GM18873 (cell line): Measurements from ENCODE around the gene SYCN.
"Not testable (repeated sequence)": the region's sequence is repeated elsewhere in the genome, so short reads cannot be mapped to it uniquely, and the experiment has no call there.

ENCODE experiments used
- ATAC-seq: cut with Tn5 transposase; IDR thresholded peaks from one replicate; pipeline ENCODE4 v1.9.1; 2021; ENCODE audit warnings: mild to moderate bottlenecking, moderate library complexity, moderate number of reproducible peaks; ENCODE audit not compliant: unreplicated experiment, low FRiP score

Gene SYCN, protein sequence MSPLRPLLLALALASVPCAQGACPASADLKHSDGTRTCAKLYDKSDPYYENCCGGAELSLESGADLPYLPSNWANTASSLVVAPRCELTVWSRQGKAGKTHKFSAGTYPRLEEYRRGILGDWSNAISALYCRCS

DNA sequence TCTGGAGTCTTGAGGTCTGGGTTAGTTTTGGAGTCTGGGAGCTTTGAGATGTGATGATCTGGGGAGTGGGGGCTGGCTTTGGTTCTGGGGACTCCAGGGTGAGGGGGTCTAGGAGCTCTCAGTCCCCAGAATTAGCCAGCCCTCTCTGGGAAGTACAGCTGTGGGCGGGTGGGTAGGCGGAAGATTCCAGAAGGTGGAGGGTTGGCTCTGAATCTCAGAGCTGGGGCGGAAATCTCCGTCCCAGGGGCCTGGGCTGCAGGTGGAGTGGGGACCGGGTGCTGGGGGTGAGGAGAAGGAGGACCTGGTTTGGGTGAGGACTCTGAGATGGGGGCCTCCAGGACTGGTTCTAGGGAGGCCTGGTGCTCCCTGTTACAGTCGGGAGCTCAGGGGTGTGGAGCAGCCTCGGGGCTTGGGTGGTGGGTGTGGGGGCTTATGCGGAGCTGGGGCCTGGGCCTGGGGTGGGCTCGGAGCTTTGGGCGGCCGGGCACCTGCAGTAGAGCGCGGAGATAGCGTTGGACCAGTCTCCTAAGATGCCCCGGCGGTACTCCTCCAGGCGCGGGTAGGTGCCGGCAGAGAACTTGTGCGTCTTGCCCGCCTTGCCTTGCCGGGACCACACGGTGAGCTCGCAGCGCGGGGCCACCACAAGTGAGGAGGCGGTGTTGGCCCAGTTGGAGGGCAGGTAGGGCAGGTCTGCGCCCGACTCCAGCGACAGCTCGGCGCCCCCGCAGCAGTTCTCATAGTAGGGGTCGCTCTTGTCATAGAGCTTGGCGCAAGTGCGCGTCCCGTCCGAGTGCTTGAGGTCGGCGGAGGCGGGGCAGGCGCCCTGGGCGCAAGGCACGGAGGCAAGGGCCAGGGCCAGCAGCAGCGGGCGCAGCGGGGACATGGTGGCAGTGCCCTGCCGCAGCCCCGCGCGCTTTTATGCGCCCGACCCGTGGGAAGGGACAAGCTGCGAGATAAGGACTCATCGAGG, at the start of gene SYCN:
SYCN (minus strand) TSS at position 892 of the 970 bp plus-strand sequence; CDS start at position 883, 9 bp downstream.
- no peak for ATAC-seq

DNA sequence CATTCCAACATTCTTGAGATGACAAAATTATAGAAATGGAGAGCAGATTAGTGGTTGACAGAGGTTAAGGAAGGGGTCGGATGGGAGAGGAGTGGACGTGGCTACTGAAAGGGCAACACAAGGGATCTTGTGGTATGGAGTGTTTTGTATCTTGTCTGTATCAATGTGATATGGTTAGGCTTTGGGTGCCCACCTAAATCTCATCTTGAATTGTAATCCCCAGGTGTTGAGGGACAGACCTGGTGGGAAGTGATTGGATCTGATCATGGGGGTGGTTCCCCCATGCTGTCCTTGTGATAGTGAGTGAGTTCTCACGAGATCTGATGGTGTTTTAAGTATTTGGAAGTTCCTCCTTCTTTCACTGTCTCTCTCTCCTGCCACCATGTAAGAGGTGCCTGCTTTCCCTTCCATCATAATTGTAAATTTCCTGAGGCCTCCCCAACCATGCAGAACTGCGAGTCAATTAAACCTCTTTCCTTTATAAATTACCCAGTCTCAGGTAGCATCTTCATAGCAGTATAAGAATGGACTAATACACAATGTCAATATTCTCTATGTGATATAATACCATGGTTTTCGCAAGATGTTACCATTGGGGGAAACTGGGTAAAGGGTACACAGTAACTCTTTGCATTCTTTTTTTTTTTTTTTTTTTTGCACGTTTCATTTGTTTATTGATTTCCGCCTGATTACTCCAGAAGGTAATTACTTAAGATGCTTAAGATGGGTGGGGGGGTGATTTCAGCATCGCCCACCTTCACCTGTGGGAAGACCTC, 49.5 kb upstream of the SYCN start:
- ATAC-seq: no peak

DNA sequence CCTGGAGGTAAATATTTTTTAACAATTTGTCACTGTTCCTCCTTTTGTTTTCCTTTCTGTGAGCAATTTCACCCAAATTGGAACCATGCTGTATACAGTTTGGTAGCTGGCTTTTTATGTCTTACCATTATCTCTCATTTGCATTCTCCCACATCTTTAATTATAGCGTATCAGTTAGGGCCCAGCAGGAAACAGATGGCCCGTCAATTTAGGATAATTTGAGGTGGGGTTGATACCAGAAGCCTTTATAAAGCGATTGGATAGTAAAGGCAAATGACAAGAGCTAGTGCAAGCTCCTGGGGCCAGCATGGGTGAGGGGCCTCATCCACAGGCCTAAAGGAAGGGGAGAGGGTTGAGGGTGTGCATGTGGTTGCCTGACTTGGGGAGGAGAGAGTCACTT, 48.4 kb upstream of the SYCN start:
- ATAC-seq: no peak

DNA sequence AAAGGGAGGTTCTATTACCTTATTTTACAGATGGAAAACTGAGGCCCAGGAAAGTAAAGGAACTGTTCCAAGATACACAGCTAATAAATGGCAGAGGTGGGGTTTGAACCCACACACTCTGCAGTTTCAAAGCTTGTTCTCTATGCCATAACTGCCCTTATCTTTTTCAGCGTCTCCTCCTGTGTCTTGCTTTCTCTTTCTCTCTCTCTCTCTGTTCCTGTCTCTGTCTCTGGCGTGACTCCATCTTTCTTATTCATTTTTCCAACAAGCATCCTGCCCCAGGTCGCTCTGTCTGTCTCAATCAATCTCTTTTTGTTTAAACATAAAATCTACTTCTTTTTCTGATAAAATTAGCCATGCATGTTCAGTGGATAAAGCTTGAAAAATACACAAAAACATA, 47.8 kb upstream of the SYCN start:
- ATAC-seq: no peak

DNA sequence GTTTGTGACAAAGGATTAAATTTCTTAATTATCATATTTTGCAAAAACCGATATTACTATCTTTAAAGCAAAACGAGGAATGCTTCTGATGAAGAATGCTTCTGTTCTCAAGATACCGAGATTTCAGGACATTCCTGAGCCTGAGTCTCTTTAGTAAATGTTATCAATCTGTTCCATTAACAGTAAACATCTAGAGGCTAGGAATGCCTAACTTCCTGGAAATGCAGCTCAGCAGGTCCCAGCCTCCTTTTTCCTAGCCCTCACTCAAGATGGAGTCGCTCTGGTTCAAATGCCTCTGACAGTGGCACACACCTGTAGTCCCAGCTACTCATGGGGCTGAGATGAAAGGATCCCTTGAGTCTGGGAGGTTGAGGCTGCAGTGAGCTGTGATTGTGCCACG, 47.0 kb upstream of the SYCN start:
- no peak for ATAC-seq

DNA sequence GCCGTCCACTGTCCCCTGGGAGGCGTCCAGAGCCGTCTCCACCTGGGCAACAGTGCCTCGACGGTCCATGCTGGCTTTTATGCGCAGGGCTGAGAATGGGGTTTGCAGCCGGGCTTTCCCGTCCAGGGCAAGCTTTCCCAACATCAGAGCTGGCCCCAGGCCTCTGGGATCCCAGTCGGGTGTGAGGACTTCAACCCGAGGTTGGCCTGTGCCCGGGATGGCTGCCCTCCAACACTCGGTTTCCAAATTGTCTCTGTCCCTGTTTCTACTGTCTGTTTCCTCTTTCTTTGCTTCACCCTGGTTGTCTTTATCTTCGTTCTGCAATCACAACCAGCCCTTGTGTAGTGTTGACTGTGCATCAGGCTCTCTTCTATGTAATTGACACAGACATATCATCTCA, 44.7 kb upstream of the SYCN start, which contains the start of gene IFNL4:
IFNL4 (minus strand) TSS at position 51 of the 400 bp plus-strand sequence.
- ATAC-seq: no peak

DNA sequence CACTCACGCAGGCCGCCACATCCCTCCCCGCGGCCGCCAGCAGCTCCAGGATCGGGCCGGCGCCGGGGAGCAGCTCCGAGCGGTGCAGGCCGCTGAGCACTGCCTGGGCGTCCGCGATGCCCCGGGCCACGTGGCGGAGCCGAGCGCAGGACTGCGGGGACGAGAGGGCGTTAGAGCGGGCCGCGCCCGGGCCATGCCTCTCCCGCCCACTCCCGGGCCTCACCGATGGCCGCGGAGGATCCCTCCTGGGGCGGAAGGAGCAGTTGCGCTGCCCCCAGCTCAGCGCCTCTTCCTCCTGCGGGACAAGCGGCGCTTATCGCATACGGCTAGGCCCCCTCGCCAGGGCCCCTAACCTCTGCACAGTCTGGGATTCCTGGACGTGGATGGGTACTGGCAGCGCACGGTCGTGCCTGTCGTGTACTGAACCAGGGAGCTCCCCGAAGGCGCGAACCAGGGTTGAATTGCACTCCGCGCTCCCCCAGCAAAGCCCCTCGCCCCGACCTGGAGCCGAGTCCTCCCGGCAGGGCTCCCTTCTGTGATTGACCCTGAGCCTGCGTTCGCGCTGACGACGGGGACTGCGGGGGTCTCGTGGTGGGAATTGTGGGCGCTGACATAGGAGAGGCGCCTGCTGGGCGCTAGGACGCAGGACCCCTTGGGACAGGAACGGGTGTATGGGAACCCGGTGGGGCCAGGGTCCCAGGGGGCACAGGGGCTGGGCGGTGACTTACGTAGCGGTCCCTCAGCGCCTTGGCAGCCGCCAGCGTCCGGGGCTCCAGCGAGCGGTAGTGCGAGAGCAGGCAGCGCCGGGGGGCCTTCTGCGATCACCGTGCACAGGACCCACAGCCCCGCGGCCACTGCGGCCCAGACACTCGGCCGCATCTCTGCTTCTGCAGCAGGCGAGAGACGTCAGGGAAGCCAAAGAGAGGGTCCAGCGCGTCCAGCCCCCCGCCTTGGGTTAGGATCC, 43.9 kb upstream of the SYCN start:
- ATAC-seq: no peak

DNA sequence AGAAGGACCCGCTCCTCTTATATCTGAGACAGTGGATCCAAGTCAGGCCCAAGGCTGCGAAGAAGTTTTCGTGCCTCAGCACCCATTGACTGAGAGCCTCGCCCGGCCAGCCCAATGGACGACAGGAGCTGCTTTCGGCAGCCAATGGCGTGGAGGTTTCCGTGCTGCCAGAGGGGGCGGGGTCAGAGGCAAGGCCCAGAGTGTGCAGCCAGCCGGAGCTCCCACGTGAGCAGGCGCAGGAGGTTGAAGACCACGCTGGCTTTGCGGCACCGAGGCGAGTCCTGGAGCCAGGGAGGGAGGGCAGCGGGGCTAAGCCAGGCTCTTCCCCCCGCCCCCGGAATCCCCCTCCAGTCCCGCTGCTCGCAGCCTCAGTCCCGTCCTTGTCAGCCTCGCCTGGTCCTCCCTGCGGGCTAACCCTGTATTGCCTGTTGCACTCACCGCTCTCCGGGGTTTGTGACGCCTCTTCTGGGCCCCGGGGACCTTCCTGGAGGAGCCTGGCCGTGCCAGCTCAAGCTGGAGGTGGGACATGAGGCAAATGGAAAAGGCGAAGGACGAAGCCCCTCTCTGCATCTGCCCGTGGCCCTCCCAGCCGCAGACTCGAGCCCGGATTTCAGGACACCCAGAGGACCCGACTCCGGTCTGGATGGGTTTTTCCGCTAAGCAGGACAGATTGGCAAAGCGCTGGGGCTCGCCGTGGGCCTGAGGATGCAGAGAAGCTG, 43.0 kb upstream of the SYCN start:
- ATAC-seq: no peak

DNA sequence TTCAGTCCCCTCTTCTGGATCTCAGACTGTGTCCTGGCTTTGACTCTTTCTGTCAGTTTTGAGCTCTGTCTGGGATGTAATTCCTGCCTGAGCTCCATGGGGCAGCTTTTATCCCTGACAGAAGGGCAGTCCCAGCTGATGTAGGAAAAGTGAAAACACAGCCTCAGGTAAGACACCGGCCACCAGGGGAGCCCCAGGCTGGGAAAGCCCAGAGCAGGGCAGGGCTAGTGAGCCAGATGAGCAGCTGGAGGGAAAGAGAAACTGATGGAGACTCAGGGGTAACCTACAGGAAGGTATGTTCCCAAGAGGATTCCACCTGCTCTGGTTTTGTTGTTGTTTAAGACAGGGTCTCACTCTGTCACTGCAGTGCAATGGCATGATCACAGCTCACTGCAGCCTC, 41.1 kb upstream of the SYCN start:
- not testable (repeated sequence) for ATAC-seq

DNA sequence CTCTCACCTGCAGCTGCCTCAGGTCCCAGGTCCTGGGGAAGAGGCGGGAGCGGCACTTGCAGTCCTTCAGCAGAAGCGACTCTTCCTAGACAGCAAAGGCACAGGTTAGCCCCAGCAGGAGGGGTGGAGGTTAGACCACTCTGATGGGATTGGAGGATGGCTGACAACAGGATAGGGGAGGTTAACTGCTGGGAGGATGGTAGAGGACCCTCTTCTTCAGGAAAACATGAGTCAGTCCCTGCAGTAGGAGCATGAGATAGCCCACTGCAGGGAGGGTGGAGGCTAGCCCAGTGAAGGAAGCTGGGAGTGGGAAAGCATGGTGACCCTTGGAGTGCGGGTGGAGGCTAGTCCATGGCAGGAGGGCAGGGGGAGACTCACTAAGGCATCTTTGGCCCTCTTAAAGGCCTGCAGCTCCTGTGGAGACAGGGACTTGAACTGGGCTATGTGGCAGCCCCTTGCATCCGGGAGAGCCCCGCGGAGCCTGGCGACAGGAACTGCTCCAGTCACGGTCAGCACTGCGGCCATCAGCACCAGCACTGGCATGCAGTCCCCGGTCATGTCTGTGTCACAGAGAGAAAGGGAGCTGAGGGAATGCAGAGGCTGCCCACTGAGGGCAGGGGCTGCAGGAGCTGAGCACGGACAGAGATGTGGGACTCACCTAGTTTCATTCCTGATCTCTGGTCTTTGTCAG, 40.5 kb upstream of the SYCN start, which contains the start of gene IFNL3:
IFNL3 (minus strand) TSS at position 597 of the 691 bp plus-strand sequence; CDS start at position 558, 39 bp downstream.
- not testable (repeated sequence) for ATAC-seq

DNA sequence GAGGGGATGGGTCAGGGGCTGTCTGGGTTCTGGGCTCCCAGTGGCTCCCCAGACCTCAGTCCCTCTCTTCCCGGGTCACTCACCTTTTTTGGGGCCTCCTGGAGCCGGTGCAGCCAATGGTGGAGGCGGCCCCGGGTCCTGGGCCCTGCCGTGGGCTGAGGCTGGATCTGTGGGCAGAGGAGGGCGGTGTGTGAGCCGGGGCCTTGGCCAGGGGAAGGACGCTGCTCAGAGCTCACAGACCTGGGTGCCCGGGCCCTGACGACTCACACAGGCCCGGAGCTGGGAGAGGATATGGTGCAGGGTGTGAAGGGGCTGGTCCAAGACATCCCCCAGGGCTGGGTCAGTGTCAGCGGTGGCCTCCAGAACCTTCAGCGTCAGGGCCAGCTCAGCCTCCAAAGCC, 39.7 kb upstream of the SYCN start:
- not testable (repeated sequence) for ATAC-seq

DNA sequence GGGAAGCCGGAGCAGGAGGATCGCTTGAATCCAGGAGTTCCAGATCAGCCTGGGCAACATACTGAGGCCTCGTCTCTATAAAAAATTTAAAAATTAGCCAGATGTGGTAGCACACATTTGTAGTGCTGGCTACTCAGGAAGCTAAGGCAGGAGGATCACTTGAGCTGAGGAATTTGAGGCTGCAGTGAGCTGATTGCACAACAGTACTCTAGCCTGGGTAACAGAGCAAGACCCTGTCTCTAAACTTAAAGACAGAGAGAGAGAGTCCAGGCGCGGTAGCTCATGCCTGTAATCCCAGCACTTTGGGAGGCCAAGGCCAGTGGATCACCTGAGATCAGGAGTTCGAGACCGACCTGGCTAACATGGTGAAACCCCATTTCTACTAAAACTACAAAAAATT, 36.4 kb upstream of the SYCN start:
- no peak for ATAC-seq

DNA sequence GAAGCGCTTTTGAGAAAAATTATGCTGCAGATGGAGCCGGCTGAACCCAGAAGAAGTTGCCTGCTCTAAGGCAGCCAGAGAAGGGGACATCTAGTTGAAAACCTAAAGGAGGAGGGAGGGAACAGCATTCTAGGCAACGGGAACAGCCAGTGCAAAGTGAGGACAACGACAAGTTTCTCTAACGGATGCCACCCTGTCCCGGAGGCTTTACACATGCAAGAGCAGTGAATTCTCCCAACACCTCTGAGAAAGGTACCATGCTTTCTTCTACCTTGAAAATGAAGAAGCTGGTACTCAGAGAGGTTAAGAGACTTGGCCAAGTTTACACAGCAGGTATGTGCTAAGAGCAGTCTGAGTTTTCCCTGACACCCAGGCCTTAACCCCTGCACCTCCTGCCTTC, 34.9 kb upstream of the SYCN start:
- no peak for ATAC-seq

DNA sequence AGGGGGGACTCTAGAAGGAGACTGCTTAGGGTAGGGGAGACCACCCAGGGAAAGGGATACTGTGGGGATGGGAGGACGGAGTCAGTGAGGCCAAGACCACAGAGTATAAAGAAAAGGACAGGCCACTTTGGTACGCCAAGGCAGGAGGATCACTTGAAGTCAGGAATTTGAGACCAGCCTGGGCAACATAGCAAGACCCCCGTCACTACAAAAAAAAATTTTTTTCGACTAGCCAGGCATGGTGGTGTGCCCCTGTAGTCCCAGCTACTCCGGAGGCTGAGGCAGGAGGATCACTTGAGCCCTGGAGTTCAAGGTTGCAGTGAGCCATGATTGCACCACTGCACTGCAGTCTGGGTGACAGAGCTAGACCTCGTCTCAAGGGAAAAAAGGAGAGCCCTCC, 34.1 kb upstream of the SYCN start:
- ATAC-seq: no peak

DNA sequence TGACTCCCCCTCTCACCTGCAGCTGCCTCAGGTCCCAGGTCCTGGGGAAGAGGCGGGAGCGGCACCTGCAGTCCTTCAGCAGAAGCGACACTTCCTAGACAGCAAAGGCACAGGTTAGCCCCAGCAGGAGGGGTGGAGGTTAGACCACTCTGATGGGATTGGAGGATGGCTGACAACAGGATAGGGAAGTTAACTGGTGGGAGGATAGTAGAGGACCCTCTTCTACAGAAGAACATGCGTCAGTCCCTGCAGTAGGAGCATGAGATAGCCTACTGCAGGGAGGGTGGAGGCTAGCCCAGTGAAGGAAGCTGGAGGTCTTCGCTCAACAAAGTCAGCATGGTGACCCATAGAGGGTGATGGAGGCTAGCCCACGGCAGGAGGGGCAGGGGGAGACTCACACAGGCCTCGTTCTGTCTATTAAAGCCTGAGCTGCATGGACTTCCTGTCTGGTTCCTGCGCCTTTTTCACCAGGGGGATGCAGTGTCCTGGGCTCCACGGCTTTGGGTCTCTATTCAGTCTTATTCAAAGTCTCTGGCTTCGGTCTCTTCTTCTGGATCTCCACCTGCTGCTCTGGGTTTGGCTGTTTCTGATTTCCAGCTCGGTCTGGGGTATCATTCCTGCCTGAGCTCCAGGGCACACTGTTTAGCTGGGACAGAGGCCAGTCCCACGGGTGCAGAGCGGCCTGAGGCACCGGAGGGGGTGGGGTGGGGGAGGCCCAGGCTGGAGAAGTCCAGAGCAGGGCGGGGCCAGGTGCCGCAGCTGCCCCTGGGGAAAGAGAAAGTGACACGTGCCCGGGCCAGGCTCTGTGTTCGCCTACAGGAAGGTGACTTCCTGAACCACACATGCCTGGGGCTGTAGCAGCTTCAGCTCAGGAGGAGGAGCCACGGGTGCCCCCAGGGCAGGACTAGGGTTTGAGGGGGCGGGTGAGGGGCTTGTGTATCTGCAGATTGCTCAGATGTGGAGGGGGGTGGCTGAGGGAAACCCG, 33.4 kb upstream of the SYCN start:
- ATAC-seq: no peak

DNA sequence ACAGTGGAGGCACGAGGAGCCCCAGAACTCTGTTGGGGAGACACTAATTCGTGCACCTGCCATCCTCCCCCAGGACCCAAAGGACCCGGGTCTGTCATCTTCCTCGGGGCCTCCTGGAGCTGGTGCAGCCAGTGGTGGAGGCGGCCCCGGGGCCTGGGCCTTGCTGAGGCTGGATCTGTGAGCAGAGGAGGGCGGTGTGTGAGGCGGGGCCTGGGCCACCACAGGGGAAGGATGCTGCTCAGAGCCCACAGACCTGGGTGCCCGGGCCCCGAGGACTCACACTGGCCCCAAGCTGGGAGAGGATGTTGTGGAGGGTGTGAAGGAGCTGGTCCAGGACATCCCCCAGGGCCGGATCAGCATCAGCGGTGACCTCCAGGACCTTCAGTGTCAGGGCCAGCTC, 32.5 kb upstream of the SYCN start:
- no peak for ATAC-seq

DNA sequence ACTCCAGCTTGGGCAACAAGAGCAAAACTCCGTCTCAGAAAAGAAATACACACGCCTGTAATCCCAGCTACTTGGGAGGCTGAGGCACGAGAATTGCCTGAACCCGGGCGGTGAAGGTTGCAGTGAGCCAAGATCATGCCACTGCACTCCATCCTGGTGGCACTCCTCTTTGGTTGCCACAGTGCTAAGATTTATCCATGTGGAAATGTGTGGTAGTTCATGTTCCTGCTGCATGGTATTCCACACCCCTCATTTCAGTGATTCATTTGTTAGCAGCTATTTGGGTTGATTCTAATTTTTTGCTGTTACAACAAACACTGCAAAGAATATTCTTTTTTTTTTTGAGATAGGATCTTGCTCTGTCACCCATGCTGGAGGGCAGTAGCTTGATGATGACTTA, 28.6 kb upstream of the SYCN start:
- no peak for ATAC-seq
